CD4-positive, alpha-beta memory T cell (primary cell): ENCODE data around the gene STOX2. TPM values are rescaled to one million over a fixed set of nuclear protein-coding genes. Genes with fewer than 3 reads are reported as not detected.

Experiments used
- CTCF ChIA-PET: fragments of 350-600 bp; sonication (Branson Sonifier 250); formaldehyde crosslinking; loops from one replicate; lab custom pipeline; 2021; ENCODE audit warnings: inconsistent platforms; ENCODE audit not compliant: partially characterized antibody; lab: Charles Lee
- POLR2A ChIA-PET: fragments of 350-600 bp; sonication (Branson Sonifier 250); formaldehyde crosslinking; loops from one replicate; lab custom pipeline; 2021; ENCODE audit not compliant: partially characterized antibody; lab: Charles Lee
- DNase-seq, 5 donors: peaks; one replicate each; pipeline versions ENCODE4 v3.0.0 to v3.0.0-alpha.2; 2020 to 2022; ENCODE audit warnings: mixed read lengths in 1 of 5
- H3K27ac ChIP-seq: one replicate; pipeline ENCODE4 v1.7.0; 2013; ENCODE audit warnings: low read depth, low read length
- H3K27me3 ChIP-seq: 2 replicates; pipeline ENCODE4 v1.7.0; 2013; ENCODE audit warnings: mild to moderate bottlenecking, low read length, moderate library complexity; ENCODE audit not compliant: insufficient read depth
- H3K36me3 ChIP-seq: 2 replicates; pipeline ENCODE4 v1.7.0; 2013; ENCODE audit warnings: mild to moderate bottlenecking, low read length, moderate library complexity; ENCODE audit not compliant: insufficient read depth
- H3K4me1 ChIP-seq: 2 replicates; pipeline ENCODE4 v1.7.0; 2013; ENCODE audit warnings: mild to moderate bottlenecking, low read length, moderate library complexity; ENCODE audit not compliant: insufficient read depth
- H3K4me3 ChIP-seq, 2 donors: one replicate each; pipeline ENCODE4 v1.7.0; 2013; ENCODE audit warnings: low read length in 2 of 2, mild to moderate bottlenecking in 1 of 2
- H3K9me3 ChIP-seq, 2 donors: one replicate each; pipeline ENCODE4 v1.7.0; 2013; ENCODE audit warnings: low read length in 2 of 2, control low read depth in 1 of 2; ENCODE audit not compliant: control insufficient read depth in 1 of 2
- H3K27ac Mint-ChIP-seq, 7 donors: one replicate each; pipeline ENCODE4 v1.8.0; 2020 to 2021; ENCODE audit warnings: mixed read lengths in 7 of 7, mild to moderate bottlenecking in 6 of 7, inconsistent platforms in 3 of 7, moderate library complexity in 3 of 7
- H3K27me3 Mint-ChIP-seq, 2 donors: one replicate each; pipeline ENCODE4 v1.8.0; 2020 to 2021; ENCODE audit warnings: mixed read lengths in 2 of 2
- H3K36me3 Mint-ChIP-seq, 2 donors: one replicate each; pipeline ENCODE4 v1.8.0; 2020 to 2021; ENCODE audit warnings: mixed read lengths in 2 of 2, inconsistent platforms in 1 of 2, mild to moderate bottlenecking in 1 of 2
- H3K4me1 Mint-ChIP-seq, 4 donors: one replicate each; pipeline ENCODE4 v1.8.0; 2020 to 2021; ENCODE audit warnings: mixed read lengths in 4 of 4, mild to moderate bottlenecking in 1 of 4
- H3K4me3 Mint-ChIP-seq, 8 donors: one replicate each; pipeline ENCODE4 v1.8.0; 2020 to 2021; ENCODE audit warnings: mixed read lengths in 8 of 8, mild to moderate bottlenecking in 7 of 8, moderate library complexity in 6 of 8, inconsistent platforms in 3 of 8
- H3K9me3 Mint-ChIP-seq, 8 donors: one replicate each; pipeline ENCODE4 v1.8.0; 2020 to 2021; ENCODE audit warnings: mixed read lengths in 8 of 8, mild to moderate bottlenecking in 5 of 8, inconsistent platforms in 3 of 8, moderate library complexity in 1 of 8
- intact Hi-C: fragments of 100-400 bp; cut with micrococcal nuclease; formaldehyde crosslinking; loops from one replicate; pipeline ENCODE4 v1.15.1; 2023
- polyA plus RNA-seq, 2 donors: library from polyadenylated mRNA; unstranded; fragments of 300-500 nt; fragmentation: Illumina TruSeq; gene quantifications; one replicate each; pipeline ENCODE4 v1.2.3, GENCODE V29; 2021
- total RNA-seq, 2 experiments: library from RNA; stranded (reverse); gene quantifications; one replicate each; pipeline ENCODE4 v1.2.3, GENCODE V29; 2021

Gene STOX2
- total and polyA plus RNA-seq, 4 experiments from 2014 or later = not detected

- no peaks in the 10 kb centered on the region for H3K27me3 ChIP-seq
- Mint-ChIP-seq H3K4me3 (no peak overlapping the region), H3K27ac (no peak overlapping the region), H3K9me3 (peaks cover 0 to 2% (median 0%) of the 10 kb centered on the region in 8 donors), H3K27me3 (peaks cover 9 to 10% of the 10 kb centered on the region in 2 donors), H3K36me3 (no peaks in the 10 kb centered on the region), H3K4me1 (no peaks in the 10 kb centered on the region)
- no peak for DNase-seq
- ChIA-PET CTCF (no interaction called here), POLR2A (no interaction called here)
- no peak overlapping the region for H3K27ac ChIP-seq
- no peaks in the 10 kb centered on the region for H3K4me1 ChIP-seq
- no peak overlapping the region for H3K4me3 ChIP-seq
- no peaks in the 10 kb centered on the region for H3K36me3 ChIP-seq
- intact Hi-C loops = no loop called here
- H3K9me3 ChIP-seq = no peaks in the 10 kb centered on the region
These were observed 95.6 kb downstream of the STOX2 start for GRCh38 chr4:184000457-184001396.

GRCh38 chr4:184003433-184003832 is 98.3 kb downstream of the STOX2 start:
- ChIA-PET POLR2A (no interaction called here), CTCF (no interaction called here)
- Mint-ChIP-seq H3K36me3 (no peaks in the 10 kb centered on the region), H3K9me3 (peaks cover 0 to 2% (median 0%) of the 10 kb centered on the region in 8 donors), H3K27me3 (peaks cover 9 to 10% of the 10 kb centered on the region in 2 donors), H3K4me3 (no peak overlapping the region), H3K27ac (no peak overlapping the region), H3K4me1 (no peaks in the 10 kb centered on the region)
- no peaks in the 10 kb centered on the region for H3K27me3 ChIP-seq
- no peak for DNase-seq
- H3K4me1 ChIP-seq = no peaks in the 10 kb centered on the region
- H3K9me3 ChIP-seq = no peaks in the 10 kb centered on the region
- H3K27ac ChIP-seq = no peak overlapping the region
- H3K36me3 ChIP-seq = no peaks in the 10 kb centered on the region
- intact Hi-C loops = no loop called here
- no peak overlapping the region for H3K4me3 ChIP-seq

- DNase-seq = no peak
- ChIA-PET POLR2A (no interaction called here), CTCF (no interaction called here)
- intact Hi-C loops = no loop called here
- Mint-ChIP-seq H3K4me1 (peaks cover 0 to 2% (median 0%) of the 10 kb centered on the region in 4 donors), H3K9me3 (no peaks in the 10 kb centered on the region), H3K27ac (no peak overlapping the region), H3K27me3 (peaks cover 0 to 1% of the 10 kb centered on the region in 2 donors), H3K4me3 (no peak overlapping the region), H3K36me3 (no peaks in the 10 kb centered on the region)
- Histone ChIP-seq H3K4me1 (no peaks in the 10 kb centered on the region), H3K27ac (no peak overlapping the region), H3K4me3 (no peak overlapping the region), H3K36me3 (no peaks in the 10 kb centered on the region), H3K27me3 (no peaks in the 10 kb centered on the region), H3K9me3 (no peaks in the 10 kb centered on the region)
These were observed 102.8 kb downstream of the STOX2 start for GRCh38 chr4:184007891-184008290.

GRCh38 chr4:184010696-184011095 is 105.6 kb downstream of the STOX2 start:
- Histone ChIP-seq H3K27ac (no peak overlapping the region), H3K4me1 (no peaks in the 10 kb centered on the region), H3K36me3 (no peaks in the 10 kb centered on the region), H3K4me3 (no peak overlapping the region), H3K27me3 (no peaks in the 10 kb centered on the region), H3K9me3 (no peaks in the 10 kb centered on the region)
- H3K27me3 Mint-ChIP-seq = no peaks in the 10 kb centered on the region
- ChIA-PET POLR2A (no interaction called here), CTCF (no interaction called here)
- H3K4me1 Mint-ChIP-seq = peaks cover 0 to 3% (median 0%) of the 10 kb centered on the region in 4 donors
- no peaks in the 10 kb centered on the region for H3K9me3 Mint-ChIP-seq
- no peak overlapping the region for H3K4me3 Mint-ChIP-seq
- DNase-seq = no peak
- intact Hi-C loops = no loop called here
- no peaks in the 10 kb centered on the region for H3K36me3 Mint-ChIP-seq
- H3K27ac Mint-ChIP-seq = no peak overlapping the region

GRCh38 chr4:184011826-184012380 is 106.8 kb downstream of the STOX2 start:
- no peak overlapping the region for H3K4me3 Mint-ChIP-seq
- no peaks in the 10 kb centered on the region for H3K36me3 Mint-ChIP-seq
- peaks cover 0 to 3% (median 0%) of the 10 kb centered on the region in 4 donors for H3K4me1 Mint-ChIP-seq
- no peaks in the 10 kb centered on the region for H3K27me3 ChIP-seq
- H3K27ac Mint-ChIP-seq = no peak overlapping the region
- no peaks in the 10 kb centered on the region for H3K27me3 Mint-ChIP-seq
- H3K9me3 ChIP-seq = no peaks in the 10 kb centered on the region
- POLR2A ChIA-PET = no interaction called here
- no peaks in the 10 kb centered on the region for H3K9me3 Mint-ChIP-seq
- no peak overlapping the region for H3K4me3 ChIP-seq
- H3K4me1 ChIP-seq = no peaks in the 10 kb centered on the region
- intact Hi-C loops = no loop called here
- CTCF ChIA-PET = no interaction called here
- DNase-seq = no peak
- H3K27ac ChIP-seq = no peak overlapping the region
- H3K36me3 ChIP-seq = no peaks in the 10 kb centered on the region

- DNase-seq = no peak
- Histone ChIP-seq H3K9me3 (no peaks in the 10 kb centered on the region), H3K27ac (no peak overlapping the region), H3K27me3 (no peaks in the 10 kb centered on the region), H3K4me3 (no peak overlapping the region), H3K4me1 (no peaks in the 10 kb centered on the region), H3K36me3 (no peaks in the 10 kb centered on the region)
- intact Hi-C loops = no loop called here
- H3K4me1 Mint-ChIP-seq = peaks cover 0 to 3% (median 0%) of the 10 kb centered on the region in 4 donors
- CTCF ChIA-PET = no interaction called here
- H3K36me3 Mint-ChIP-seq = no peaks in the 10 kb centered on the region
- peaks cover 2 to 3% of the 10 kb centered on the region in 2 donors for H3K27me3 Mint-ChIP-seq
- POLR2A ChIA-PET = no interaction called here
- no peak overlapping the region for H3K27ac Mint-ChIP-seq
- no peaks in the 10 kb centered on the region for H3K9me3 Mint-ChIP-seq
- H3K4me3 Mint-ChIP-seq = no peak overlapping the region
These were observed 107.8 kb downstream of the STOX2 start for GRCh38 chr4:184012937-184013336.

GRCh38 chr4:184014301-184014700 is 109.2 kb downstream of the STOX2 start:
- Mint-ChIP-seq H3K27me3 (peaks cover 2 to 4% of the 10 kb centered on the region in 2 donors), H3K4me1 (peaks cover 0 to 3% (median 0%) of the 10 kb centered on the region in 4 donors), H3K27ac (no peak overlapping the region), H3K9me3 (no peaks in the 10 kb centered on the region), H3K4me3 (no peak overlapping the region), H3K36me3 (no peaks in the 10 kb centered on the region)
- Histone ChIP-seq H3K27ac (no peak overlapping the region), H3K36me3 (no peaks in the 10 kb centered on the region), H3K4me1 (no peaks in the 10 kb centered on the region), H3K4me3 (no peak overlapping the region), H3K27me3 (no peaks in the 10 kb centered on the region), H3K9me3 (no peaks in the 10 kb centered on the region)
- DNase-seq = no peak
- ChIA-PET CTCF (no interaction called here), POLR2A (no interaction called here)
- intact Hi-C loops = no loop called here
